Smooth muscle cell (in vitro differentiated cells): ENCODE data around the gene HMGXB3. TPM values are rescaled to one million over a fixed set of nuclear protein-coding genes. Genes with fewer than 3 reads are reported as not detected.

Experiments
- DNase-seq: peaks from one replicate; lab custom pipeline; 2025; ENCODE audit not compliant: unreplicated experiment; lab: John Stamatoyannopoulos, UW
- H2AFZ ChIP-seq: fragments of 200-600 bp; sonication (generic); 2 replicates; pipeline ENCODE4 v1.6.0; 2016; ENCODE audit warnings: antibody characterized with exemption, low read depth, mild to moderate bottlenecking
- H3F3A ChIP-seq: fragments of 200-600 bp; sonication (generic); 2 replicates; pipeline ENCODE4 v1.6.0; 2017; ENCODE audit warnings: antibody characterized with exemption, low read depth
- H3K27ac ChIP-seq: fragments of 200-600 bp; sonication (generic); 2 replicates; pipeline ENCODE4 v1.5.1; 2016; ENCODE audit warnings: low read depth, mild to moderate bottlenecking
- H3K27me3 ChIP-seq: fragments of 200-600 bp; sonication (generic); 2 replicates; pipeline ENCODE4 v1.6.1; 2016; ENCODE audit warnings: low read depth, mild to moderate bottlenecking
- H3K36me3 ChIP-seq: fragments of 200-600 bp; sonication (generic); 2 replicates; pipeline ENCODE4 v1.5.1; 2016; ENCODE audit warnings: low read depth
- H3K4me1 ChIP-seq: fragments of 200-600 bp; sonication (generic); 2 replicates; pipeline ENCODE4 v1.5.1; 2016; ENCODE audit warnings: low read depth
- H3K4me2 ChIP-seq: fragments of 200-600 bp; sonication (generic); 2 replicates; pipeline ENCODE4 v1.6.0; 2016; ENCODE audit warnings: mild to moderate bottlenecking
- H3K4me3 ChIP-seq: fragments of 200-600 bp; sonication (generic); 2 replicates; pipeline ENCODE4 v1.5.1; 2016; ENCODE audit warnings: mild to moderate bottlenecking
- H3K79me2 ChIP-seq: fragments of 200-600 bp; sonication (generic); 2 replicates; pipeline ENCODE4 v1.6.0; 2016; ENCODE audit warnings: low read depth, mild to moderate bottlenecking
- H3K9ac ChIP-seq: fragments of 200-600 bp; sonication (generic); 2 replicates; pipeline ENCODE4 v1.6.0; 2016; ENCODE audit warnings: low read depth
- H3K9me3 ChIP-seq: fragments of 200-600 bp; sonication (generic); replicated peaks from 2 replicates; pipeline ENCODE4 v1.5.1; 2016; ENCODE audit warnings: low read depth
- H4K20me1 ChIP-seq: fragments of 200-600 bp; sonication (generic); 2 replicates; pipeline ENCODE4 v1.6.0; 2016; ENCODE audit warnings: low read depth
- WGBS: methylation state at CpG from one replicate; pipeline ENCODE4 v1.1.7; 2016; ENCODE audit warnings: low lambda C conversion rate; 5-methylcytosine and 5-hydroxymethylcytosine counted together
- polyA plus RNA-seq: library from polyadenylated mRNA; unstranded; fragments of >200 nt; fragmentation: Nextera tagmentation; extraction: Ambion mirVana; gene quantifications from 2 replicates; pipeline ENCODE4 v1.2.1, GENCODE V29; 2016
- total RNA-seq: library from RNA; depleted of rRNA; stranded (reverse); fragments of >200 nt; gene quantifications from 2 replicates; pipeline ENCODE4 v1.2.3, GENCODE V29; 2014
- TF ChIP-seq, protein P1 (sequence below): fragments of 200-600 bp; sonication (generic); IDR thresholded peaks from 2 replicates; pipeline ENCODE4 v1.5.1; 2017; ENCODE audit warnings: borderline replicate concordance, mild to moderate bottlenecking, antibody characterized with exemption; ENCODE audit not compliant: insufficient read depth, poor library complexity, severe bottlenecking

HMGXB3 gene
- total and polyA plus RNA-seq, 2 experiments from 2014 or later = 31.4 to 41.8 TPM

GRCh38 chr5:150085950-150086715, 85.6 kb downstream of the HMGXB3 start, which contains the start of gene CSF1R:
CSF1R (minus strand) TSS chr5:150086554; CDS start chr5:150086427, 127 bp downstream.
- Histone ChIP-seq H2AFZ (no peak within 1 kb of the TSS), H3K4me1 (peaks cover 12% of the 10 kb centered on the region), H3K9ac (no peak within 1 kb of the TSS), H3K27ac (no peak within 1 kb of the TSS), H3K27me3 (peaks cover 7% of the 10 kb centered on the region), H3K4me3 (no peak within 1 kb of the TSS), H3K4me2 (no peak within 1 kb of the TSS), H3F3A (peaks cover 8% of the 10 kb centered on the region), H3K36me3 (no peaks in the 10 kb centered on the region), H4K20me1 (no peaks in the 10 kb centered on the region), H3K9me3 (no peaks in the 10 kb centered on the region), H3K79me2 (no peaks in the 10 kb centered on the region)
- WGBS = 92% methylated on average over 9 of the region's 9 CpGs
- DNase-seq = no peak
- TF ChIP-seq, protein P1, sequence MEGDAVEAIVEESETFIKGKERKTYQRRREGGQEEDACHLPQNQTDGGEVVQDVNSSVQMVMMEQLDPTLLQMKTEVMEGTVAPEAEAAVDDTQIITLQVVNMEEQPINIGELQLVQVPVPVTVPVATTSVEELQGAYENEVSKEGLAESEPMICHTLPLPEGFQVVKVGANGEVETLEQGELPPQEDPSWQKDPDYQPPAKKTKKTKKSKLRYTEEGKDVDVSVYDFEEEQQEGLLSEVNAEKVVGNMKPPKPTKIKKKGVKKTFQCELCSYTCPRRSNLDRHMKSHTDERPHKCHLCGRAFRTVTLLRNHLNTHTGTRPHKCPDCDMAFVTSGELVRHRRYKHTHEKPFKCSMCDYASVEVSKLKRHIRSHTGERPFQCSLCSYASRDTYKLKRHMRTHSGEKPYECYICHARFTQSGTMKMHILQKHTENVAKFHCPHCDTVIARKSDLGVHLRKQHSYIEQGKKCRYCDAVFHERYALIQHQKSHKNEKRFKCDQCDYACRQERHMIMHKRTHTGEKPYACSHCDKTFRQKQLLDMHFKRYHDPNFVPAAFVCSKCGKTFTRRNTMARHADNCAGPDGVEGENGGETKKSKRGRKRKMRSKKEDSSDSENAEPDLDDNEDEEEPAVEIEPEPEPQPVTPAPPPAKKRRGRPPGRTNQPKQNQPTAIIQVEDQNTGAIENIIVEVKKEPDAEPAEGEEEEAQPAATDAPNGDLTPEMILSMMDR = no peak

- H3K4me3 ChIP-seq = no peak overlapping the region
- no peaks in the 10 kb centered on the region for H3F3A ChIP-seq
- H3K9me3 ChIP-seq = no peaks in the 10 kb centered on the region
- no peaks in the 10 kb centered on the region for H3K36me3 ChIP-seq
- H2AFZ ChIP-seq = no peak overlapping the region
- no peaks in the 10 kb centered on the region for H4K20me1 ChIP-seq
- H3K27ac ChIP-seq = no peak overlapping the region
- H3K27me3 ChIP-seq = peaks cover 10% of the 10 kb centered on the region
- H3K4me1 ChIP-seq = no peaks in the 10 kb centered on the region
- WGBS = 96% methylated on average over 3 of the region's 3 CpGs
- no peak overlapping the region for H3K9ac ChIP-seq
- DNase-seq = no peak
- no peak overlapping the region for H3K4me2 ChIP-seq
- TF ChIP-seq, protein P1 = no peak
- H3K79me2 ChIP-seq = no peaks in the 10 kb centered on the region
Observed at GRCh38 chr5:150092159-150092787, 91.7 kb downstream of the HMGXB3 start.

- Histone ChIP-seq H3K4me1 (no peaks in the 10 kb centered on the region), H3K4me2 (no peak overlapping the region), H3K36me3 (no peaks in the 10 kb centered on the region), H4K20me1 (no peaks in the 10 kb centered on the region), H3K27ac (no peak overlapping the region), H3K4me3 (no peak overlapping the region), H3F3A (no peaks in the 10 kb centered on the region), H2AFZ (no peak overlapping the region), H3K9me3 (no peaks in the 10 kb centered on the region), H3K27me3 (peaks cover 3% of the 10 kb centered on the region), H3K9ac (no peak overlapping the region), H3K79me2 (no peaks in the 10 kb centered on the region)
- no peak for DNase-seq
- TF ChIP-seq, protein P1 = no peak
Observed at GRCh38 chr5:150097152-150097551, 96.6 kb downstream of the HMGXB3 start.
